Osteocyte (in vitro differentiated cells): ENCODE data around the gene APP. TPM values are rescaled to one million over a fixed set of nuclear protein-coding genes. Genes with fewer than 3 reads are reported as not detected.

Experiments
- DNase-seq: peaks from one replicate; pipeline ENCODE4 v3.0.0; 2021; ENCODE audit warnings: mixed read lengths; ENCODE audit not compliant: unreplicated experiment; ENCODE audit errors: extremely low spot score
- H3K27ac Mint-ChIP-seq: one replicate; pipeline ENCODE4 v1.8.0; 2021; ENCODE audit warnings: mild to moderate bottlenecking, mixed read lengths; ENCODE audit not compliant: unreplicated experiment
- H3K27me3 Mint-ChIP-seq: one replicate; pipeline ENCODE4 v1.8.0; 2021; ENCODE audit warnings: mixed read lengths; ENCODE audit not compliant: unreplicated experiment
- H3K36me3 Mint-ChIP-seq: one replicate; pipeline ENCODE4 v1.8.0; 2021; ENCODE audit warnings: mixed read lengths; ENCODE audit not compliant: unreplicated experiment
- H3K4me1 Mint-ChIP-seq: one replicate; pipeline ENCODE4 v1.8.0; 2021; ENCODE audit warnings: mixed read lengths; ENCODE audit not compliant: unreplicated experiment
- H3K4me3 Mint-ChIP-seq: one replicate; pipeline ENCODE4 v1.8.0; 2021; ENCODE audit warnings: mild to moderate bottlenecking, moderate library complexity, mixed read lengths; ENCODE audit not compliant: unreplicated experiment
- H3K9me3 Mint-ChIP-seq: one replicate; pipeline ENCODE4 v1.8.0; 2021; ENCODE audit warnings: mixed read lengths; ENCODE audit not compliant: unreplicated experiment
- total RNA-seq: library from RNA; stranded (reverse); gene quantifications from 2 replicates; pipeline ENCODE4 v1.2.1, GENCODE V29; 2021
- TF ChIP-seq, protein P1 (sequence below): fragments of 200-600 bp; sonication (generic); IDR thresholded peaks from 2 replicates; pipeline ENCODE4 v1.5.0; 2021; ENCODE audit warnings: antibody characterized with exemption, mild to moderate bottlenecking, moderate library complexity

The APP gene
- total RNA-seq, 1 donor from 2014 or later = 698 TPM

DNA sequence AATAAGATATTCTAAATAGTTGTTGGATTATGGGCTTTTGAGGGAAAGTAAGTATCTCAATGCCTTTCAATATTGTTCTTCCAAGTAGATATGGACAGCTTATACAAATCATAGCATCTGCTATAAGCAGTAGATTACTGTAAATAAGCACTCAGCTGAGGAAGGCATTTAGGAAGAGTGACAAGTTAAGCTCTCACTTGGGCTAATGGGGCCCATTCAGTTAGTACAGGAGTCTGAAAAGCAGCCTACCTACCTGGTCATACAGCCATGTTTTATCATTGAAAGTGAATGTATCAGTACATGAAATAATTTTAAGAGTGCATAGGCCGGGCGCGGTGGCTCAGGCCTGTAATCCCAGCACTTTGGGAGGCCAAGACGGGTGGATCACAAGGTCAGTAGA lies 73.1 kb downstream of the APP start:
- Mint-ChIP-seq H3K4me3 (no peak overlapping the region), H3K27ac (no peak overlapping the region), H3K27me3 (no peaks in the 10 kb centered on the region), H3K9me3 (no peaks in the 10 kb centered on the region), H3K36me3 (peaks cover 2% of the 10 kb centered on the region), H3K4me1 (peaks cover 37% of the 10 kb centered on the region)
- TF ChIP-seq, protein P1, sequence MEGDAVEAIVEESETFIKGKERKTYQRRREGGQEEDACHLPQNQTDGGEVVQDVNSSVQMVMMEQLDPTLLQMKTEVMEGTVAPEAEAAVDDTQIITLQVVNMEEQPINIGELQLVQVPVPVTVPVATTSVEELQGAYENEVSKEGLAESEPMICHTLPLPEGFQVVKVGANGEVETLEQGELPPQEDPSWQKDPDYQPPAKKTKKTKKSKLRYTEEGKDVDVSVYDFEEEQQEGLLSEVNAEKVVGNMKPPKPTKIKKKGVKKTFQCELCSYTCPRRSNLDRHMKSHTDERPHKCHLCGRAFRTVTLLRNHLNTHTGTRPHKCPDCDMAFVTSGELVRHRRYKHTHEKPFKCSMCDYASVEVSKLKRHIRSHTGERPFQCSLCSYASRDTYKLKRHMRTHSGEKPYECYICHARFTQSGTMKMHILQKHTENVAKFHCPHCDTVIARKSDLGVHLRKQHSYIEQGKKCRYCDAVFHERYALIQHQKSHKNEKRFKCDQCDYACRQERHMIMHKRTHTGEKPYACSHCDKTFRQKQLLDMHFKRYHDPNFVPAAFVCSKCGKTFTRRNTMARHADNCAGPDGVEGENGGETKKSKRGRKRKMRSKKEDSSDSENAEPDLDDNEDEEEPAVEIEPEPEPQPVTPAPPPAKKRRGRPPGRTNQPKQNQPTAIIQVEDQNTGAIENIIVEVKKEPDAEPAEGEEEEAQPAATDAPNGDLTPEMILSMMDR = no peak
- DNase-seq = no peak

- Mint-ChIP-seq H3K4me1 (peaks cover 39% of the 10 kb centered on the region), H3K27ac (no peak overlapping the region), H3K27me3 (no peaks in the 10 kb centered on the region), H3K9me3 (no peaks in the 10 kb centered on the region), H3K4me3 (no peak overlapping the region), H3K36me3 (peaks cover 2% of the 10 kb centered on the region)
- TF ChIP-seq, protein P1 = no peak
- no peak for DNase-seq
Measured at GRCh38 chr21:26096494-26097371, 73.8 kb downstream of the APP start.

DNA sequence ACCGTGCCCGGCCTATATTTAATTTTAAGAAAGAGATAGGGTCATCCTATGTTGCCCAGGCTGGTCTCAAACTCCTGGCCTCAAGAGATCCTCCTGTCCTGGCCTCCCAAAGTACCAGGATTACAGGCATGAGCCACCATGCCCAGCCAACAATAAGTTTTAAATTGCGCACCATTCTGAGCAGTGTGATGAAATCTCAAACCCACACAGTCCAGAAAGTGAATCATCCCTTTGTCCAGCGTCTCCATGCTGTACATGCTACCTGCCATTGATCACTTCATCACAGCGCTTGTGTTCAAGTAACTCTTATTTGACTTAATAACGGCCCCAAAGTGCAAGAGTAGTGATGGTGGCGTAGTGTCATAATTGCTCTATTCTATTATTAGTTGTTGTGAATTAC lies 75.4 kb downstream of the APP start:
- Mint-ChIP-seq H3K27ac (no peak overlapping the region), H3K4me3 (no peak overlapping the region), H3K9me3 (no peaks in the 10 kb centered on the region), H3K36me3 (no peaks in the 10 kb centered on the region), H3K27me3 (no peaks in the 10 kb centered on the region), H3K4me1 (peaks cover 31% of the 10 kb centered on the region)
- DNase-seq = no peak
- TF ChIP-seq, protein P1 = no peak

DNA sequence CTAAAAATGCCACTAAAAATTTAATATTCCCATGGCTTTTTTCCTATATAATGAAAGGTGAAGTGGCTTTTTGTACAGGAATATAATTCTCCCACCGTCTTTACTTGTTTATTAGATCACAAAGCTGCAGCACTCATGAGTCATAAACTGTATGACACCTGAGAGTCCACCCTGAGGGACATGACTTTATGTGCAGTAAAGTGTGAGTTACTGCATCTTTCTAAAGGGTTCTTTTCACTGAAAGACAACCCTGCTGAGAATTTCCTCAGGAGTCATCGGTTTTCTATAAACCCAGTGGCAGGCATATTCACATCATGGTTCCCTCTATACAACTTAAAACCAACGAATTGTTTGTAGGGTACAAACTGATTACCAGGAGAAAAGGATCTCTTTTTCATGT lies 77.4 kb downstream of the APP start:
- no peak for DNase-seq
- H3K27ac Mint-ChIP-seq = no peak overlapping the region
- TF ChIP-seq, protein P1 = no peak
- no peak overlapping the region for H3K4me3 Mint-ChIP-seq
- H3K36me3 Mint-ChIP-seq = peaks cover 9% of the 10 kb centered on the region
- H3K4me1 Mint-ChIP-seq = peaks cover 13% of the 10 kb centered on the region
- no peaks in the 10 kb centered on the region for H3K27me3 Mint-ChIP-seq
- H3K9me3 Mint-ChIP-seq = no peaks in the 10 kb centered on the region

- no peaks in the 10 kb centered on the region for H3K27me3 Mint-ChIP-seq
- H3K36me3 Mint-ChIP-seq = peaks cover 20% of the 10 kb centered on the region
- DNase-seq = no peak
- H3K27ac Mint-ChIP-seq = no peak overlapping the region
- no peak overlapping the region for H3K4me3 Mint-ChIP-seq
- H3K9me3 Mint-ChIP-seq = no peaks in the 10 kb centered on the region
- peaks cover 16% of the 10 kb centered on the region for H3K4me1 Mint-ChIP-seq
- TF ChIP-seq, protein P1 = no peak
Measured at GRCh38 chr21:26091480-26092018, 79.0 kb downstream of the APP start.
